HL-60 (cell line): ENCODE measurements around the gene FCF1.

Experiments
- DNase-seq, 2 experiments: peaks; one replicate each; pipeline ENCODE4 v3.0.0-alpha.2; 2010 to 2020; ENCODE audit warnings: low read depth in 1 of 2, low spot score in 1 of 2
- H3K27ac ChIP-seq: fragments of 250-450 bp; sonication (Bioruptor Pico); replicated peaks from 2 replicates; pipeline ENCODE4 v1.5.1; 2020; ENCODE audit warnings: mild to moderate bottlenecking, moderate library complexity
- H3K27me3 ChIP-seq: fragments of 250-450 bp; sonication (Bioruptor Pico); 2 replicates; pipeline ENCODE4 v1.5.1; 2021; ENCODE audit warnings: mild to moderate bottlenecking, moderate library complexity; ENCODE audit not compliant: insufficient read depth, poor library complexity, severe bottlenecking
- H3K4me3 ChIP-seq: replicated peaks from 2 replicates; pipeline ENCODE4 v1.5.1; 2011; ENCODE audit warnings: mild to moderate bottlenecking, control low read depth, low read length; ENCODE audit not compliant: insufficient read depth
- CTCF ChIP-seq: IDR thresholded peaks from one replicate; pipeline ENCODE4 v1.5.1; 2011; ENCODE audit warnings: low read length, control low read depth, inconsistent platforms; ENCODE audit not compliant: insufficient read depth
- GABPA ChIP-seq: IDR thresholded peaks from 2 replicates; pipeline ENCODE4 v1.6.1; 2012; ENCODE audit warnings: low read depth
- POLR2AphosphoS5 ChIP-seq: IDR thresholded peaks from 2 replicates; pipeline ENCODE4 v1.6.1; 2012; ENCODE audit warnings: low read depth
- SPI1 ChIP-seq: IDR thresholded peaks from 2 replicates; pipeline ENCODE4 v1.6.1; 2012; ENCODE audit warnings: low read depth, mild to moderate bottlenecking, borderline replicate concordance
- TF ChIP-seq, protein P1 (sequence below): IDR thresholded peaks from 2 replicates; pipeline ENCODE4 v1.6.1; 2012; ENCODE audit warnings: low read depth; ENCODE audit not compliant: insufficient replicate concordance

The FCF1 gene

DNA sequence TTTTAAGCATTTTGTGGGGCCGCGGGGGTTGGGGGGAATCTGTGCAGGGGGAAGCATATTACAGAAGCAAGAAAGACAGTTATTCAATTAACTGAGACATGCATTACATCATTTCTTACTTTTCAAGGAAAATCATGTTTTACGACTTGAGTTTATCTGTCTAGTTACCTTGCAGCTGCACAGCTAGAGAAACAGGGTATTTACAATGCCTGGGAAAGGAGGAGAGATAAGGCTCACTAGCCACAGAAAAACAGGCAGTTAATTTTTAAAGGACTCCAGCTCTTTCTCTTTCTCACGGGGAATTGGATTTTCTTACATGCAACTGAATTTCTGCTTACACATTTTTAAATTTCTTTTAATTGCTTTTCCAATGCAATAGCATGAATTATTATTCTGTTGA, 22.2 kb downstream of the FCF1 start:
- Histone ChIP-seq H3K4me3 (no peak overlapping the region), H3K27ac (no peak overlapping the region), H3K27me3 (no peaks in the 10 kb centered on the region)
- DNase-seq: no peak
- TF ChIP-seq, protein P1, sequence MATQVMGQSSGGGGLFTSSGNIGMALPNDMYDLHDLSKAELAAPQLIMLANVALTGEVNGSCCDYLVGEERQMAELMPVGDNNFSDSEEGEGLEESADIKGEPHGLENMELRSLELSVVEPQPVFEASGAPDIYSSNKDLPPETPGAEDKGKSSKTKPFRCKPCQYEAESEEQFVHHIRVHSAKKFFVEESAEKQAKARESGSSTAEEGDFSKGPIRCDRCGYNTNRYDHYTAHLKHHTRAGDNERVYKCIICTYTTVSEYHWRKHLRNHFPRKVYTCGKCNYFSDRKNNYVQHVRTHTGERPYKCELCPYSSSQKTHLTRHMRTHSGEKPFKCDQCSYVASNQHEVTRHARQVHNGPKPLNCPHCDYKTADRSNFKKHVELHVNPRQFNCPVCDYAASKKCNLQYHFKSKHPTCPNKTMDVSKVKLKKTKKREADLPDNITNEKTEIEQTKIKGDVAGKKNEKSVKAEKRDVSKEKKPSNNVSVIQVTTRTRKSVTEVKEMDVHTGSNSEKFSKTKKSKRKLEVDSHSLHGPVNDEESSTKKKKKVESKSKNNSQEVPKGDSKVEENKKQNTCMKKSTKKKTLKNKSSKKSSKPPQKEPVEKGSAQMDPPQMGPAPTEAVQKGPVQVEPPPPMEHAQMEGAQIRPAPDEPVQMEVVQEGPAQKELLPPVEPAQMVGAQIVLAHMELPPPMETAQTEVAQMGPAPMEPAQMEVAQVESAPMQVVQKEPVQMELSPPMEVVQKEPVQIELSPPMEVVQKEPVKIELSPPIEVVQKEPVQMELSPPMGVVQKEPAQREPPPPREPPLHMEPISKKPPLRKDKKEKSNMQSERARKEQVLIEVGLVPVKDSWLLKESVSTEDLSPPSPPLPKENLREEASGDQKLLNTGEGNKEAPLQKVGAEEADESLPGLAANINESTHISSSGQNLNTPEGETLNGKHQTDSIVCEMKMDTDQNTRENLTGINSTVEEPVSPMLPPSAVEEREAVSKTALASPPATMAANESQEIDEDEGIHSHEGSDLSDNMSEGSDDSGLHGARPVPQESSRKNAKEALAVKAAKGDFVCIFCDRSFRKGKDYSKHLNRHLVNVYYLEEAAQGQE: no peak
- no peak for TF ChIP-seq CTCF
- no peak for TF ChIP-seq POLR2AphosphoS5
- no peak for TF ChIP-seq GABPA
- no peak for TF ChIP-seq SPI1

GRCh38 chr14:74737753-74738325, 24.9 kb downstream of the FCF1 start:
- H3K4me3 ChIP-seq: no peak overlapping the region
- TF ChIP-seq CTCF (no peak), GABPA (no peak), POLR2AphosphoS5 (no peak), SPI1 (no peak)
- TF ChIP-seq, protein P1: no peak
- H3K27ac ChIP-seq: no peak overlapping the region
- no peak for DNase-seq
- no peaks in the 10 kb centered on the region for H3K27me3 ChIP-seq

GRCh38 chr14:74739293-74740030, 26.5 kb downstream of the FCF1 start:
- TF ChIP-seq, protein P1: no peak
- TF ChIP-seq SPI1 (no peak), POLR2AphosphoS5 (no peak), GABPA (no peak), CTCF (no peak)
- no peak overlapping the region for H3K27ac ChIP-seq
- no peak for DNase-seq
- H3K4me3 ChIP-seq: no peak overlapping the region
- no peaks in the 10 kb centered on the region for H3K27me3 ChIP-seq
